Activated CD4-positive, CD25-positive, alpha-beta regulatory T cell treated with anti-CD3 and anti-CD28 coated beads, Interleukin-2, amount 50 U/mL, for 24 hours (primary cell): ENCODE results near the gene DDX49.
"Not testable (repeated sequence)": the region's sequence is repeated elsewhere in the genome, so short reads cannot be mapped to it uniquely, and the experiment has no call there.

Experiments
- ATAC-seq, 2 donors: fragments of 150-1000 bp; cut with Tn5 transposase; one replicate each; pipeline ENCODE4 v1.10.0; 2021; ENCODE audit warnings: mild to moderate bottlenecking in 1 of 2, moderate library complexity in 1 of 2

The DDX49 gene

GRCh38 chr19:18946335-18946734, 26.8 kb downstream of the DDX49 start:
- ATAC-seq: no peak

- ATAC-seq: no peak
Observed at GRCh38 chr19:18946918-18947317, 27.4 kb downstream of the DDX49 start.

GRCh38 chr19:18948075-18948975, 28.8 kb downstream of the DDX49 start:
- ATAC-seq: no peak

- no peak for ATAC-seq
Observed at GRCh38 chr19:18948976-18949356, 29.5 kb downstream of the DDX49 start.

- ATAC-seq: no peak
Observed at GRCh38 chr19:18949858-18950257, 30.3 kb downstream of the DDX49 start.

GRCh38 chr19:18951721-18952281, 32.3 kb downstream of the DDX49 start:
- no peak for ATAC-seq

GRCh38 chr19:18952364-18953003, 33.0 kb downstream of the DDX49 start:
- not testable (repeated sequence) for ATAC-seq

GRCh38 chr19:18954094-18954493, 34.6 kb downstream of the DDX49 start:
- no peak for ATAC-seq

GRCh38 chr19:18955042-18955441, 35.5 kb downstream of the DDX49 start:
- no peak for ATAC-seq

GRCh38 chr19:18960370-18960769, 40.9 kb downstream of the DDX49 start:
- no peak for ATAC-seq

GRCh38 chr19:18961767-18962620, 42.5 kb downstream of the DDX49 start:
- peak in 1 of 2 donors; percentile 17 for ATAC-seq

- ATAC-seq: no peak
Observed at GRCh38 chr19:18964121-18964520, 44.6 kb downstream of the DDX49 start.

GRCh38 chr19:18966307-18966706, 46.8 kb downstream of the DDX49 start:
- no peak for ATAC-seq

- ATAC-seq: no peak
Observed at GRCh38 chr19:18967358-18968146, 48.0 kb downstream of the DDX49 start.

- no peak for ATAC-seq
Observed at GRCh38 chr19:18969931-18970659, 50.6 kb downstream of the DDX49 start.

- no peak for ATAC-seq
Observed at GRCh38 chr19:18972301-18972811, 52.8 kb downstream of the DDX49 start.

- ATAC-seq: no peak
Observed at GRCh38 chr19:18972851-18973250, 53.3 kb downstream of the DDX49 start.

- ATAC-seq: no peak
Observed at GRCh38 chr19:18975011-18975410, 55.5 kb downstream of the DDX49 start.

- no peak for ATAC-seq
Observed at GRCh38 chr19:18975869-18976268, 56.4 kb downstream of the DDX49 start.
